HG02623 (cell line): ENCODE measurements around the gene AKR1C1.
"Not testable (repeated sequence)": the region's sequence is repeated elsewhere in the genome, so short reads cannot be mapped to it uniquely, and the experiment has no call there.

Experiments
- ATAC-seq: cut with Tn5 transposase; IDR thresholded peaks from one replicate; pipeline ENCODE4 v1.9.1; 2021; ENCODE audit warnings: moderate library complexity; ENCODE audit not compliant: unreplicated experiment

Gene AKR1C1

GRCh38 chr10:4962876-4963814 lies at the start of gene AKR1C1:
Gene AKR1C1 (plus strand): TSS chr10:4963415. CDS start chr10:4963445, 30 bp downstream.
- ATAC-seq = not testable (repeated sequence)

DNA sequence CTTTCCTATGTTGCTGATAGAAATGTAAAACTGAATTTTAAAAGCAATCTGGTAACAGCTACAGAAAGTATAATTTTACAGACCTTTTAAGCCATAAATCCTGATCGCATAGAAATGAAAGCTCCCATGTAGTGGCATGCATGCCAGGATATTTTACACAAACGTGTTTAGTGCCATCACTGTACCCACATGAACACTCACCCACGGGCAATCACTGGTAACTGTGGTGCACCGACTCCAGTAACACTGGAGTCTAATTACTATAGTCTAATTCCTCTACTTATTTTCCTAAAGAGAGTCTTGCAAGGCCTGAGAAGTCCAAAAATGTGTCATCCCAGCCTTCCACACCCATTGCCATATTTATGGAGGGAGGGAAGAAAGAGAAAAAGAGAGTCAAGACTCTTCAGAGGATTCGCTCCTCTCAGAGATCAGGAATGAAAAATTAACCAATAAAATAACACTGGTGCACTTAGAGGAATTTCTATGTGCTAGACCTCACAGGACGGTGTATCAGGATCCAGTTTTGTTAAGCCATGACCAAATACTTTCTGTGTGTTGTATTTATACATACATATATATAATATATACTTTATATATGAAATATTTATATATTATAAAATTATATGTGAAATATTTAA lies 48.9 kb upstream of the AKR1C1 start:
- ATAC-seq = no peak

DNA sequence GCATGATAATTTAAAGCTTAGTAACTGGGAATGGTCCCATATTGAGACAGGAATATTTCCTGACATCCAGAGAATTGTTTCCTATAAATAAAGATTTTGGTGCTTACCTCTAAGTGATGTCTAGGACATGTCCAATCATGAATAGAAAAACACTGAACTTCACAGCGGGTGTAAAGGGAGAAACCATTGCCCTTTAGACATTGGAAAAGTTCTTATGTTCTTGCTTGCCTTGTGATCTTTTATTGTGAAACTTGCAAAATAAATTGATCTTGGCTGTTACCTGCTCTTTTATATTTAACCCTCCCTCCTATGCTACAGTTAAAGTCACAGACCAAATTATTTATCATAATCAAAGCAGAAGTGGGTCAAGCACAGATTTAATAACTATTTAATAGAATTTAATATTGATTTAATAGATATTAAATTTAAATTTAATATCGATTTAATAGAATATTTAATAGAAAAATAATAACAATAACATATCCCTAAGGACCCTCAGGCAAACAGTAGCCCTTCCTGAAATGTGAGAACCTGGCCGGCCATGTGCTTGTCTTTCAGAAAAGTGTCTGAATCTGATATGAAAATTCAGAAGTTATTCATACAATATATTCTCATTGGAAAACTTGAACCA lies 47.0 kb upstream of the AKR1C1 start:
- ATAC-seq = no peak

DNA sequence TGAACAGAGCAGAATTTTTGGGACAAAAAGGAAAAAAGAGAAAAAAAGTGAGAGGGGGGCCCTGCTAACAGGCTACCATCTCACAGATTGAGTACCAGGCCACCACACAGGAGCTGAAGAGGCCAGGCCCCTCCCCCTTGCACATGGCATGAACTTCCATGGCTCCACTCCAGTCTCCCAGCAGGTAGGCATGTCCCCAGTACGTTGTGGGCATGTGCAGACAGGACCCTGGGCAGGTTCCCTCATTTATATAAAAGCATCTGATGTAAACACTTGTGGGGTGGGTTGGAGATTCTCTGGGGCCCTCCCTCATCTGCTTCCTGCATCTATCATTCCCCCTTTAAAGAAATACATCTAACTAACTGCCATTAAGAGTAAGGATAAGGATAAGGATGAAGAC lies 45.0 kb upstream of the AKR1C1 start:
- no peak for ATAC-seq

GRCh38 chr10:4924482-4924881 lies 38.7 kb upstream of the AKR1C1 start:
- not testable (repeated sequence) for ATAC-seq

GRCh38 chr10:4926400-4926799 lies 36.8 kb upstream of the AKR1C1 start:
- ATAC-seq = no peak

GRCh38 chr10:4931587-4931986 lies 31.6 kb upstream of the AKR1C1 start:
- ATAC-seq = no peak

GRCh38 chr10:4934391-4934987 lies 28.7 kb upstream of the AKR1C1 start:
- no peak for ATAC-seq

DNA sequence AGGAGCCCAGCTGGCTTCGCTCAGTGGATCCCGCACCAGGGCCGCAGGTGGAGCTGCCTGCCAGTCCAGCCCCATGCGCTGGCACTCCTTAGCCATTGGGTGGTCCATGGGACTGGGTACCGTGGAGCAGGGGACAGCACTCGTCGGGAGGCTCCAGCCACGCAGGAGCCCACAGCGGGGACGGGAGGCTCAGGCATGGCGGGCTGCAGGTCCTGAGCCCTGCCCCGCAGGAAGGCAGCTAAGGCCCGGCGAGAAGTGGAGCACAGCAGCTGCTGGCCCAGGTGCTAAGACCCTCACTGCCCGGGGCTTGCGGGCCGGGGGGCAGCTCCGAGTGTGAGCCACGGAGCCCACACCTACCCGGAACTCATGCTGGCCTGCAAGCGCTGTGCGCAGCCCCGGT lies 25.9 kb upstream of the AKR1C1 start:
- no peak for ATAC-seq

GRCh38 chr10:4939224-4940072 lies 23.8 kb upstream of the AKR1C1 start:
- ATAC-seq = no peak

DNA sequence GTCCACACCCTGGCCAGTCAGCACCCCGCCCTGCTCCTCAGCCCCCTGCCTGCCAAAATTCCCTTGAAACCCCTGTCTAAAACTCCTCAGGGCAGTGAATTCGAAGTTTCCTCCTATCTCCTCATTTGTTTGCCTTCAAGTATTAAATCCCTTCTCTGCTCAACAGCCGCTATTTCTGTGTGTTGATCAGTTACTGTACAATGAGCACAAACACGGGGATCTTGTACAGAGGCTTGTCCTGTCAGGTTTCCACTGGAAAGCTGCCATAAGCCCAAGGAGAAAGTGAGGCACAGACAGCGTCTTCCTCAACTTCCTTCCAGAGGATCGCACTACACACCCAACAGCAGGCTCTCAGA lies 23.2 kb upstream of the AKR1C1 start:
- ATAC-seq = not testable (repeated sequence)

GRCh38 chr10:4940909-4941308 lies 22.3 kb upstream of the AKR1C1 start:
- not testable (repeated sequence) for ATAC-seq

- no peak for ATAC-seq
Observed at GRCh38 chr10:4941540-4942330, 21.5 kb upstream of the AKR1C1 start.

- ATAC-seq = not testable (repeated sequence)
Observed at GRCh38 chr10:4942931-4943330, 20.3 kb upstream of the AKR1C1 start.

GRCh38 chr10:4943416-4943815 lies 19.8 kb upstream of the AKR1C1 start:
- ATAC-seq = not testable (repeated sequence)

DNA sequence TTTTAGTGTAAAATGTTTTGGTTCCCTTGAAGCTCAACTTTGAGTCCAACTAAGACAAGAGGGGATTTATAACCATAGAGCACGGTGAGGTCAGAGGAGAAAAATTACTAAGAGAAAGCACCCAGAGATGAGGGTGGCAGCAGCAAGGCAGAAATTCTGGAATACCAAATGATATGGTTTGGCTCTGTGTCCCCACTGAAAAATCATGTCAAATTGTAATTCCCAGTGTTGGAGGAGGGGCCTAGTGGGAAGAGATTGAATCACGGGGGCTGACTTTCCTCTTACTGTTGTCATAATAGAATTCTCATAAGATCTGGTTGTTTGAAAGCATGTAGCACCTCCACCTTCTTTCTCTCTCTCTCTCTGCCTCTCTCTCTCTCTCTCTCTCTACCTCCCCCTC lies 19.4 kb upstream of the AKR1C1 start:
- ATAC-seq = no peak

DNA sequence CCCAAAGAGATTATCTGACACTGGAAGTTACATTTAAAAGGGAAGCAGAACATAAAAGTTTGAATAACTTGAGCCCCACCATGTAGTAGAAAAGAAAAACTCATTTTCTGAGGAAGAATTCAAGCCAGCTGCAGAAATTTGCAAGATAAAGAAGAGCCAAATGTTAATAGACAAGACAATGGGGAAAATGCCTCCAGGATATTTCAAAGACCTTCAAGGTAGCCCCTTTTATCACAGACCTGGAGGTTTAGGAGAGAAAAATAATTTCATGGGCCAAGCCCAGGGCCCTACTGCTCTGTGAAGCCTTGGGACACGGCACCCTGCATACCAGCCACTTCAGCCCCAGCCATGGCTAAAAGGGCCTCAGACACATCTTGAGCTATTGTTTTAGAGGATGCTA lies 18.4 kb upstream of the AKR1C1 start:
- no peak for ATAC-seq

DNA sequence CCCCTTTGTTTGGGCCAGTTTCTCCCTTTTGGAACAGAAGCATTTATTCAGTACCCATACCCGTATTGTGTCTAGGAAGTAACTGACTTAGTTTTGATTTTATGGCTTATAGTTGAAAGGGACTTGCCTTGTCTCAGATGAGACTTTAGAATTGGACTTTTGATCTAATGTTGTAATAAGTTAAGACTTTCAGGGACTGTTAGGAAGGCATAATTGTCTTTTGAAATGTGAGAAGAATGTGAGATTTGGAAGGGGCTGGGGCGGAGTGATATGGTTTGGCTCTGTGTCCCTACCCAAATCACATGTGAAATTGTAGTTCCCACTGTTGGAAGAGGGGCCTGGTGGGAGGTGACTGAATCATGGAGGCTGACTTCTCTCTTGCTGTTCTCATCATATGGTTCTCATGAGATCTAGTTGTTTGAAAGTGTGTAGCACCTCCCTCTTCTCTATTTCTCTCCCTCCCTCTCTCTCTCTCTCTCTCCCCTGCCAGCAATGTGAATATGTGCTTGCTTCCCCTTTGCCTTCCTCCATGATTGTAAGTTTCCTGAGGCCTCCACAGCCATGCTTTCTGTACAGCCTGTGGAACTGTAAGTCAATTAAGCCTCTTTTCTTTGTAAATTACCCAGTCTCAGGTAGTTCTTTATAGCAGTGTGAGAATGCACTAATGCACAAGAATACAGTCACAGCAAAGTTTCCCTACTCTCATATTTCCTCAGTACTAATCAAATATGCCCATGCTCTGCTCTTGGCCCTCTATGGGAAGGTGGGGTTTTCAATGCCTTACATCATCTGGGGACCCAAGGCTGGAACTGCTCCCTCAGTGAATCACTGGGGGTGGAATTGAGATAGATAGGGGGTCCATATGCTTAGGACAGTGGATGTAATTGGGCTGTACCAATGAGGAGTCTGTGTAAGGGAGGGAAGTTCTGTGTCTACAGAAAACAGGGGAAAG lies 17.2 kb upstream of the AKR1C1 start:
- ATAC-seq = no peak
